HEK293 (cell line): ENCODE data around the gene TATDN2.

Experiments used
- SP2 ChIP-seq: fragments of 450-650 bp; formaldehyde crosslinking; IDR thresholded peaks from 2 replicates; pipeline ENCODE4 v1.5.1; 2016; ENCODE audit warnings: missing biosample characterization, missing genetic modification characterization
- ZNF24 ChIP-seq: fragments of 450-650 bp; formaldehyde crosslinking; IDR thresholded peaks from 2 replicates; pipeline ENCODE4 v1.5.1; 2016; ENCODE audit warnings: missing biosample characterization, missing genetic modification characterization
- ZNF549 ChIP-seq: fragments of 450-650 bp; IDR thresholded peaks from 2 replicates; pipeline ENCODE4 v1.5.1; 2018; ENCODE audit warnings: missing biosample characterization, missing genetic modification characterization, mild to moderate bottlenecking, inconsistent platforms, moderate library complexity
- ZNF791 ChIP-seq: fragments of 450-650 bp; formaldehyde crosslinking; IDR thresholded peaks from 2 replicates; pipeline ENCODE4 v1.5.1; 2016; ENCODE audit warnings: missing biosample characterization, missing genetic modification characterization
- TF ChIP-seq, protein P1 (sequence below): fragments of 450-650 bp; formaldehyde crosslinking; IDR thresholded peaks from 2 replicates; pipeline ENCODE4 v1.5.1; 2016; ENCODE audit warnings: missing biosample characterization, missing genetic modification characterization

DNA sequence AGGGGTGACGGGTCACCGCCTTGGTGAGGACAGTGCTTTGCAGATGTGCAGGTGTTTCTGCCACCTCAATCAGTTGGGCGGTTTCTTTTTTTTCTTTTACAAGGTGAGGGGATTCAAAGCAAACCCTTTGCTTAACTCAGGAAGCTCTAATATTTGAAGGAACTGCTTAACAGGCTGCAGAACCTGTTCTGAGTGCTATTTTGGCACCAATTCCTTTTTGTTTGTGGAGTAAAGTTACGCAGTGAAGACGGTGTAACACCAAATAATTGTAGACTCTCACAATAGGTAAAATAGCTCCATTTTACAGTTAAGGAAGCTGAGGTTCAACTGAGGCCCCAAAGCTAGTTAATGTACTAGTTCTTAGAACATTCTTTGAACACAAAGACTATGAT lies 37.9 kb downstream of the TATDN2 start:
- TF ChIP-seq ZNF549 (tag by site-specific recombination) (no peak), ZNF791 (no peak), SP2 (tag by site-specific recombination) (no peak), ZNF24 (no peak)
- TF ChIP-seq, protein P1, sequence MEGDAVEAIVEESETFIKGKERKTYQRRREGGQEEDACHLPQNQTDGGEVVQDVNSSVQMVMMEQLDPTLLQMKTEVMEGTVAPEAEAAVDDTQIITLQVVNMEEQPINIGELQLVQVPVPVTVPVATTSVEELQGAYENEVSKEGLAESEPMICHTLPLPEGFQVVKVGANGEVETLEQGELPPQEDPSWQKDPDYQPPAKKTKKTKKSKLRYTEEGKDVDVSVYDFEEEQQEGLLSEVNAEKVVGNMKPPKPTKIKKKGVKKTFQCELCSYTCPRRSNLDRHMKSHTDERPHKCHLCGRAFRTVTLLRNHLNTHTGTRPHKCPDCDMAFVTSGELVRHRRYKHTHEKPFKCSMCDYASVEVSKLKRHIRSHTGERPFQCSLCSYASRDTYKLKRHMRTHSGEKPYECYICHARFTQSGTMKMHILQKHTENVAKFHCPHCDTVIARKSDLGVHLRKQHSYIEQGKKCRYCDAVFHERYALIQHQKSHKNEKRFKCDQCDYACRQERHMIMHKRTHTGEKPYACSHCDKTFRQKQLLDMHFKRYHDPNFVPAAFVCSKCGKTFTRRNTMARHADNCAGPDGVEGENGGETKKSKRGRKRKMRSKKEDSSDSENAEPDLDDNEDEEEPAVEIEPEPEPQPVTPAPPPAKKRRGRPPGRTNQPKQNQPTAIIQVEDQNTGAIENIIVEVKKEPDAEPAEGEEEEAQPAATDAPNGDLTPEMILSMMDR (tag by site-specific recombination): no peak
